ENCODE results near the gene PYGB.
A peak's percentile ranks its signal among the peaks of the same experiment; 100 is the strongest.

Gene PYGB

GRCh38 chr20:25243416-25243979, 4.4 kb upstream of the PYGB start:
- TF ChIP-seq CTCF (IDR thresholded peaks at IDR 0.05; ENCODE audit: extremely low read depth, missing control alignments), result no peak
- no peak for DNase-seq (ENCODE audit: low spot score)

- no peak for TF ChIP-seq CTCF (IDR thresholded peaks at IDR 0.05; ENCODE audit: extremely low read depth, missing control alignments)
- DNase-seq (ENCODE audit: low spot score), result no peak
Measured at GRCh38 chr20:25244976-25245375, 2.9 kb upstream of the PYGB start.

GRCh38 chr20:25245461-25245860, 2.4 kb upstream of the PYGB start:
- no peak for DNase-seq (ENCODE audit: low spot score)
- TF ChIP-seq CTCF (IDR thresholded peaks at IDR 0.05; ENCODE audit: extremely low read depth, missing control alignments), result no peak

GRCh38 chr20:25246182-25246999, 1.5 kb upstream of the PYGB start:
- TF ChIP-seq CTCF (IDR thresholded peaks at IDR 0.05; ENCODE audit: extremely low read depth, missing control alignments), result no peak
- no peak for DNase-seq (ENCODE audit: low spot score)

- no peak for TF ChIP-seq CTCF (IDR thresholded peaks at IDR 0.05; ENCODE audit: extremely low read depth, missing control alignments)
- DNase-seq (ENCODE audit: low spot score), result peak; percentile 38
Measured at GRCh38 chr20:25247000-25247517, 826 bp upstream of the PYGB start.

GRCh38 chr20:25247518-25247955, 348 bp upstream of the PYGB start:
- no peak for DNase-seq (ENCODE audit: low spot score)
- TF ChIP-seq CTCF (IDR thresholded peaks at IDR 0.05; ENCODE audit: extremely low read depth, missing control alignments), result no peak

- no peak for DNase-seq (ENCODE audit: low spot score)
- no peak for TF ChIP-seq CTCF (IDR thresholded peaks at IDR 0.05; ENCODE audit: extremely low read depth, missing control alignments)
Measured at GRCh38 chr20:25248786-25249172, 894 bp downstream of the PYGB start.
